NCI-H510A treated with DMSO at 0.1 percent for 48 hours (cell line): ENCODE results near the gene PAX5.

Source experiments
- DNase-seq: peaks from one replicate; lab custom pipeline; 2025; lab: John Stamatoyannopoulos, UW

PAX5 gene

DNA sequence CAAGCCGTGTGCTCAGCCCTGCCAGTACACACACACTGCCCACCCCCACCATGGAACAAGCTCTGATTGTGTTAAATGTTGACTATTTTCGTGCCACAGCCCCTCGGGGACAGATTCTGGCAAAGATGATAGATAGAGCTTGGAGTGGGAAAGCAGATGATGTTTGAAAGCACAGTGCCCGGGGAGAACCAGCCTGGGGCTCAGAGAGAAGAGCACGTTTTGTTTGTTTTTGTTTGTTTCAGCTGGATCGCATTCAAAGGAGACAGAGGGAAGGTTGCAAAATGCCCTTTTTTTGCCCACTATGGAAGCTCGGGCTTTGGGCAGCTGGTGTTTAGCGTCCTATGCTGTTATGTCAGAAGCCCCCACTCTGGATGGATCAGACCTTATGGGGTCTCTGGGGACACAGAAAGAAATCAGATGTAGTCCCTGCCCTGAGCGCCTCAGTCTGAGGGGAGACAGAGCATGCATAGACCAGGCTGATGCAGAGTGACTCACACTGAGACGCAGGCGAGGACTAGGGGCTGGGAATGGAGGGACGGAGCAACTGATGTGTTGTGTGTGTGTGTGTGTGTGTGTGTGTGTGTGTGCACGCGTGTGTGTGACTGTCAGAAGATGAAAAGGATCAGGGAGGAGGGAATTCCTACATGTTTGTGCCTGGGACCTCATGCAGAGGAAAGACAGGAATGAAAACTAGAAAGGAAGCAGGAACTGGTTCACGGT is 231.7 kb downstream of the PAX5 start:
- no peak for DNase-seq

DNA sequence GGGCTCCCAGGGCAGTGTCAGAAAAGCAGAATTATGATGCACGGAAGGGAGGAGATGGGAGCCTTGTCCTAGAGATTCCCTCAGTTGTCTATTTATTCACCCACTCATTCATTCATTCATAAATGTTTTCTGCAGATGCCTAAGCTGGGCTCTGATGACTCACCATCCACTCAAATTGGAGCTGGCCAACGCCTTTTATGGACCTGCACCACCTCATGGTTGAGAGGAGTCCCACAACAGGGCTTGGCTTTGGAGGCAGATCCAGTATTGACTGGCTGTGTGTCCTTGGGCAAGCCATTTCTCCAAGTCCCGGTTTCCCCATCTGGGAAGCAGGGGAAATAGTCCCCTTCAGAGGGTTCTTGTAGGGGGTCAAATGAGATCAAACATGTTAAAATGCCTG is 233.6 kb downstream of the PAX5 start:
- DNase-seq = no peak

DNA sequence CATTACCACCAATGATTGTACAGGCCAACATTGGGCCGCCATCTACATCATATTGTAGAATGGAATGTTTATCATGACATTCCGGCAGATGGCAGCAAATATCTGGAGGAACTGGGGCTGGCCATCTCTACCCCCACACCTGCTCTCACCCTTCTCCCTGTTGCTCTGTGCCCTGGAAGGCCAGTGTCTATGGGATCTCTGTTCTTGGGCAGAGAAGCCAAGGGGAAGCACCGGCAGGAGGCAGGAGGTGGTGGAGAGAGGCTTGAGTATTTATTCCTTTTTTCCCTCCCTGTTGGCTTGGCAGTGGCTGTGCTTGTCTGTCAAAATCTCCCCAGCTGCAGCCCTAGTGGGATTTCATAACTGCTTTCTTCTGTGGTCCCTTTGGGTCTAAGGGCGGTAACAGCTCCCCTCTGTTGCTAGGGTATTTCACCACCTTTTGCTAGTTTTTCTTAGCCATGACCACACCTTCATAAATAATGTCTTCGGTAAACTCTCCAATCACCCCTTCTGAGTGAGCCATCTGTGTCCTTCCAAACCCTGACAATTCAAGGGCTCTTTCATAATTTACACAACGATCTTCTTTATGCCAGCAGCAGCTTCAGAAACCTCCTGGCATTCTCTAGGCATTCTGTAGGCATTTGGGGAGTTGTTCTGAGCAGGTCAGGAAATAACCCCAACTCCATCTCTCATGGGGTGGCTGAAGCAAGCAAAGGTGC is 235.6 kb downstream of the PAX5 start:
- DNase-seq = peak; percentile 53

DNA sequence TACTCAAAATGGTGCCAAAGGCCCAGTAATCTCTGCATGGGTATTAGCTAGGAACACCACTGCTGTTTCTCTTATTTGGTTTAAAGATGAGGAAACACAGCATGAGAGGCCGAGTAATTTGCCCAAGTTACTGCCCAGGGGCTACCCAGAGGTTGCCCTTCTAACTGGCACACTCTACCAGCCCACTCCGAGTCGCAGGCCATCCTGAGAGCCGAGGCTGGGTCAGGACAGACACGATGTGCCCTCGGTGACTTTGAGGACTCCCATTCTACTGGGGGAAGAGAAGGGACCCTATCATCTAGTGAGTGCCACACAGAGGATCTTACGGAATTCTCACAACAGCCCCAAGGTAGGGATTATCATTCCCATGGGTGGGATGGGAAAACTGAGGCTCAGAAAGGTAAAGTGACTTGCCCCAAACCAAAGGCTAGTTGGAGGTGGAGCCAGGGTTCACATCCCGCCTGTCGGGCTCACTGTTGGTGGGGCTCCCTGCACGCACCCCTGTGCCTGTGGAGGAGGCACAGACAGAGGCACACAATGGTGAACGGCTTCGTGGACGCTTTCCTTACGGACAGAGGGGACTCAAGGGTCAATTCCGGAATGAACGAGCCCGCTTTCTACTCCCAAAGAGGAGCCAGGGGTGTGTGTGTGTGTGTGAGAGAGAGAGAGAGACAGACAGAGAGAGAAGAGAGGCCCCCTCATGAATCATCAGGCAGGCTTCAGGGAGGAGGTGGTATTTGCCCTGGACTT is 236.4 kb downstream of the PAX5 start:
- no peak for DNase-seq

DNA sequence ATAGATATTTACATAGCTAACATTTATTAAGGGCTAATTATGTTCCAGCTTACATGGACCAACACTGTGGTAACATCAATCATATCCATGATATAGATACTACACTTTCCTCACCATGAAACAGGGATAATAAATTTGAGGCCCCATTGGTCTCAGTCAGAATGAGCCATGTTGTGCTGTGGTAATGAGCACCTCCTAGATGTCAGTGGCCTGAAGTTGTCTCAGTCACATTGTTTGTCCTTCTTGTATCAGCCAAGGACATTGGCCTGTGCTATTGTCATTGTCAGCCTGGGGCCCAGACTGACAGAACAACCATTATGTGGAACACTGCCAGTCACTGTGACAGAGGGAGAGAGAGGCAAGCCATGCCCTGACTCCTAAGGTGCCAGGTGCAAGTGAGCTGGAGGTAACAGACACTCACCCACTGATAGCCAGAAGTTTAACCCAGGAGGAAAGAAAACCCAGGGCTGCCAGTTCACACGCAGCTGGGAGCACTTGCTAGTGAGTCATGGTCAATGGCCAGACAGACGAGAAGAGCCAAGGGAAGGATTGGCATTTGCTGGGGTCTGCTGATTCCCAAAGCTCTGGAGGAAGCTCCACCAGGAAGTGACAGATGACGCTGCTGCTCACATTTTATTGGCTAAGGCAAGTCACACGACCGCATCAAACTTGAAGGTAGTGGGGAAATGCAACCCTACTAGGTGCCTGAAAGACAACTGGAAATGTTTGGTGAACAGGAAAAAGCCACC is 237.2 kb downstream of the PAX5 start:
- no peak for DNase-seq

DNA sequence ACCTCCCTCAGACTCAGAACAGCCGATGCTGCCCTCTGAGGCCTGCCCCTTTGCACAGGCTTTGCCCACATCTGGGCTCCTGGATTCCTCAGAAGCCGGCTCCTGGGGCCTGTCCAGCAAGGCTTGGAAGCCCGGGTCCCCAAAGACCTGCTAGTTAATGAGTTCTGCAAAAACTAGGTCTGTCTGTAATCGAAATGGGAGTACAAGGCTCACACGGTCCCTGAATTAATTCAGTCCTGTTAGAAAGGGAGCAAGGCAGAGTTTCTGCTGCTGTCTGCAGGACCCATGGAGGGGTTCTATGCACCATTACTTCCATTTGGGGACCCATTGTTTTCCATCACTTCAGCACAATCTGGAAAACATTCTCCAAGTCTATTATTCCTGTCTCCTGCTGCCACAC is 239.6 kb downstream of the PAX5 start:
- no peak for DNase-seq

DNA sequence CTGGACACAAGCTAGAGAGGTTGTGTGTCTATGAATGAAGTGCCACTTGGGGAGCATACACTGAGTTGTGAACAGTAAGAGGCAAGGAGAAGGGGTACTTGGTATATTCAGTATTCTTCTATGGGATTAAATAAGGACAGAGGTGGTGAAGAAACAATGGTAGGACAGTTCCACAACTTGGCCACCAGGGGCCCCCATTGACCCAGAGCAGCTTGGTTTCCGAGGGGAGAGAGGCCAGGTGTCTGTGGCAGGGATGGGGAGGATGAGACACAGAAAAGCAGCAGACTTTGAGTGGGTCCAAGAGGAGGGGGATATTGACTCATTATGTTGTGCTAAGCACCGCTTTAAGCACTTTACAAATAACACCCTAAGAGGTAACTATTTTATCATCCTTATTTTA is 240.8 kb downstream of the PAX5 start:
- DNase-seq = peak; percentile 31

DNA sequence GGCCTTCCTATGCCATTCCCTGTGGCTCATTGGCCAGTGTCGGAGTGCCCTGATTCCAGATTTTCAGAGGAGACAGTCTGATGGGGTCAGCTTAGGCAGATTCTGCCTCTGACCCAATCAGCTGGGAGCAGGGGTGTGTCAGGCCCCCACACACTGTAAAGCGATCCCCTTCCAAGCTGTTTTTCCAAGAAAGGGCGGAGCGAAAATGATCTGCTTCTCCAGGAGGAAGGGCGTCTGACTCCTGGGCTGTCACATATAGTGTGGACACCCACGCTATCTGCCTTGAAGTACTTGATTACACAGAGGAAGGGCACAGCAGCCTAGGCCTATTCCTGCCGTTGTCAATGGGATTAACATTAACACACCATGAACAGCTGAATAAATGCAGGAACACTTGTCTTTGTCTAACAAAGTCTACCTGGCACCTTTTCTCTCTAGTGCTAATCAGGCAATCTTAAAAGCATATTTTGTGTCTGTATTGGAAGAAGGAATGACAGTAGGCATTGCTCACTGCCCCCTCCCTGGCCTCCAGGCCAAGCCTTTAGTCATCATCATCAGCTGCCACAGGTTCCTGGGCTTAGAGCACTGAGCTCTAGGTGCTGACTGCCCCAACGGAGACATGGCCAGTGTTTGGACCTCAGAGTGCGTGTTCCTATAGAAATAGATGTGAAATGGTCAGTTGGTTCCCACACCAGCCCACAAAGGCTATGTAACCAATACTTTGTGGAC is 242.7 kb downstream of the PAX5 start:
- DNase-seq = peak; percentile 19

DNA sequence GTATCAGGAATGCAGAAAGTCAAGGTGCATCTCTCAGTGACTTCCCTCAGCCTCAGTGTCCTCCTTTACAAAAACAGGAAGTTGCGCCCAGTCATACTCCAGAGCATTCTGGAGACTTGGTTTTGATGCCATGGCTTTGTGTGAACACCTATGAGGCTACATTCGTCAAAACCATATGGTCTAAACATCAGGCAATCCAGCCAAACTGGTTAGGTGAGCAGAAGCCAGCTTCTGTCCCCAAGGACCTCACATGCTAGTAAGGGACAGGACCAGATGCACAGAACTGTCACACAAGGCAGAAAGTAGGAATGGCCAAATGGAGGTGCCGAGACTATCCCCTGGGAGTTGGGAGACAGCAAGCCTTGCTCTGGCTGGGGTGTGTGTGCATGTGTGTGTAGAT is 244.2 kb downstream of the PAX5 start:
- DNase-seq = peak; percentile 24

DNA sequence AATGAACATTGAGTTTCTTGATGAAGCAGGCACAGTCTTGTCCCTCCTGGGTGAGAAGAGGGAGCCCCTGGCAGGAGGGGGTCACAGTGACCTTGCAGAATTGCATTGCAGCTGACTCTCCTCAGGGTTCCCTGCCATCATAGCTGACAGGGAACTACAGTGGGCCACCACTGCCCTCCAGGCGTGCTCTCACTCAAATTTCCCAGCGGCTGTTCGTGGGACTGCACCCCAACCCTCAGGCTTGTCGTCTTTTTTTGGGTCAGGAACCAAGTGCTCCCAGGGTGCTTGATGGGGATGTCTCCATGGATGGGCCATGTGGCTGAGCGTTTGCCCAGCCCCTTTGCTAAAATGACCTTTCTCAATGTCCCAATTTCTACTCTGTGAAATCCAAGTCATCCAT is 245.5 kb downstream of the PAX5 start:
- no peak for DNase-seq

DNA sequence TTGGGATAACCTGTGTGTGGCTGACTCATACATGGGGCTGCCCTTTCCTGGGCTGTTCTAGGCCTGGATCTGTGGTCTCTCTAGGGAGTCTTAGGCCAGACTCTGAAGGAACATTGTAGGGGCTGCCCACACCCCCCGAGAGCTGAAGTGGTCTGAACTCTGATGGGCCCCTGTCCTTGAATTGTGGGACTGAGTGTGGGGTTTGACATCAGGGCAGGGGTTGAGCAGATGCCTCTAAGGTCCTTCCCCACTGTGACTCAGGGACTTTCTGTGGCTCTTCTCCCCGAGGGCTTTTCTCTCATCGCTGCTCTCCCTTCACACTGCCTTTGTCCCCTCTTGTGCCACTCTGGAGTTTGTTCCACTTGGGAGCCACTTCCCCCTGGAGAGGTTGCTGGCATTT is 246.4 kb downstream of the PAX5 start:
- no peak for DNase-seq
